Duodenal mucosa (tissue), 2 donors: ENCODE data around the gene CREG2.

ENCODE experiments used
- H3K27ac ChIP-seq: one replicate; pipeline ENCODE4 v1.7.0; 2013; ENCODE audit warnings: low read depth, low read length
- H3K27me3 ChIP-seq, 2 donors: one replicate each; pipeline ENCODE4 v1.7.0; 2013; ENCODE audit warnings: low read length in 2 of 2, control low read depth in 1 of 2; ENCODE audit not compliant: insufficient read depth in 2 of 2, control insufficient read depth in 1 of 2
- H3K36me3 ChIP-seq, 2 donors: one replicate each; pipeline ENCODE4 v1.7.0; 2013; ENCODE audit warnings: low read length in 2 of 2, control low read depth in 1 of 2; ENCODE audit not compliant: insufficient read depth in 2 of 2, control insufficient read depth in 1 of 2
- H3K4me1 ChIP-seq, 2 donors: one replicate each; pipeline ENCODE4 v1.7.0; 2013; ENCODE audit warnings: low read length in 2 of 2, control low read depth in 1 of 2; ENCODE audit not compliant: insufficient read depth in 2 of 2, control insufficient read depth in 1 of 2
- H3K4me3 ChIP-seq, 2 donors: one replicate each; pipeline ENCODE4 v1.7.0; 2013; ENCODE audit warnings: low read length in 2 of 2, low read depth in 1 of 2
- H3K9ac ChIP-seq, 2 donors: one replicate each; pipeline ENCODE4 v1.7.0; 2013; ENCODE audit warnings: low read length in 2 of 2, low read depth in 1 of 2
- H3K9me3 ChIP-seq, 2 donors: one replicate each; pipeline ENCODE4 v1.7.0; 2013; ENCODE audit warnings: low read length in 2 of 2, control low read depth in 1 of 2; ENCODE audit not compliant: control insufficient read depth in 1 of 2

Gene CREG2

GRCh38 chr2:101427240-101427639 is 39.9 kb upstream of the CREG2 start:
- Histone ChIP-seq H3K36me3 (no peaks in the 10 kb centered on the region), H3K27me3 (no peaks in the 10 kb centered on the region), H3K9ac (no peak overlapping the region), H3K27ac (no peak overlapping the region), H3K9me3 (no peaks in the 10 kb centered on the region), H3K4me3 (no peak overlapping the region), H3K4me1 (no peaks in the 10 kb centered on the region)

- Histone ChIP-seq H3K9me3 (no peaks in the 10 kb centered on the region), H3K9ac (no peak overlapping the region), H3K36me3 (no peaks in the 10 kb centered on the region), H3K27me3 (no peaks in the 10 kb centered on the region), H3K4me1 (no peaks in the 10 kb centered on the region), H3K27ac (no peak overlapping the region), H3K4me3 (no peak overlapping the region)
Measured at GRCh38 chr2:101426822-101427221, 39.5 kb upstream of the CREG2 start.

- H3K4me1 ChIP-seq, result no peaks in the 10 kb centered on the region
Measured at GRCh38 chr2:101420623-101421022, 33.3 kb upstream of the CREG2 start.

GRCh38 chr2:101419096-101419663 is 31.9 kb upstream of the CREG2 start:
- Histone ChIP-seq H3K36me3 (no peaks in the 10 kb centered on the region), H3K27ac (no peak overlapping the region), H3K9ac (no peak overlapping the region), H3K4me1 (no peaks in the 10 kb centered on the region), H3K27me3 (no peaks in the 10 kb centered on the region), H3K9me3 (no peaks in the 10 kb centered on the region), H3K4me3 (no peak overlapping the region)

More at GRCh38 chr2:101420623-101421022, 33.3 kb upstream of the CREG2 start:
- H3K9ac ChIP-seq, result no peak overlapping the region
- H3K4me3 ChIP-seq, result no peak overlapping the region
- H3K36me3 ChIP-seq, result no peaks in the 10 kb centered on the region
- H3K9me3 ChIP-seq, result no peaks in the 10 kb centered on the region
- H3K27ac ChIP-seq, result no peak overlapping the region
- H3K27me3 ChIP-seq, result no peaks in the 10 kb centered on the region

GRCh38 chr2:101418460-101419095 is 31.3 kb upstream of the CREG2 start:
- no peaks in the 10 kb centered on the region for H3K27me3 ChIP-seq
- no peak overlapping the region for H3K4me3 ChIP-seq
- no peaks in the 10 kb centered on the region for H3K36me3 ChIP-seq
- no peak overlapping the region for H3K27ac ChIP-seq
- H3K4me1 ChIP-seq, result no peaks in the 10 kb centered on the region
- H3K9ac ChIP-seq, result no peak overlapping the region
- H3K9me3 ChIP-seq, result no peaks in the 10 kb centered on the region

- Histone ChIP-seq H3K36me3 (no peaks in the 10 kb centered on the region), H3K9me3 (no peaks in the 10 kb centered on the region), H3K27ac (no peak overlapping the region), H3K27me3 (peaks cover 0 to 5% of the 10 kb centered on the region in 2 donors), H3K4me3 (no peak overlapping the region), H3K4me1 (no peaks in the 10 kb centered on the region), H3K9ac (no peak overlapping the region)
Measured at GRCh38 chr2:101416609-101417008, 29.3 kb upstream of the CREG2 start.

GRCh38 chr2:101415884-101416283 is 28.6 kb upstream of the CREG2 start:
- no peak overlapping the region for H3K9ac ChIP-seq
- peaks cover 0 to 5% of the 10 kb centered on the region in 2 donors for H3K27me3 ChIP-seq
- no peaks in the 10 kb centered on the region for H3K9me3 ChIP-seq
- H3K27ac ChIP-seq, result no peak overlapping the region
- no peaks in the 10 kb centered on the region for H3K36me3 ChIP-seq
- no peaks in the 10 kb centered on the region for H3K4me1 ChIP-seq
- no peak overlapping the region for H3K4me3 ChIP-seq

GRCh38 chr2:101415220-101415619 is 27.9 kb upstream of the CREG2 start:
- no peak overlapping the region for H3K4me3 ChIP-seq
- H3K9me3 ChIP-seq, result no peaks in the 10 kb centered on the region
- H3K36me3 ChIP-seq, result no peaks in the 10 kb centered on the region
- no peak overlapping the region for H3K27ac ChIP-seq
- H3K27me3 ChIP-seq, result peaks cover 0 to 5% of the 10 kb centered on the region in 2 donors
- H3K9ac ChIP-seq, result no peak overlapping the region
- no peaks in the 10 kb centered on the region for H3K4me1 ChIP-seq

GRCh38 chr2:101412092-101412694 is 24.9 kb upstream of the CREG2 start:
- peaks cover 0 to 5% of the 10 kb centered on the region in 2 donors for H3K27me3 ChIP-seq
- no peak overlapping the region for H3K27ac ChIP-seq
- no peaks in the 10 kb centered on the region for H3K9me3 ChIP-seq
- no peak overlapping the region for H3K4me3 ChIP-seq
- H3K9ac ChIP-seq, result no peak overlapping the region
- H3K36me3 ChIP-seq, result no peaks in the 10 kb centered on the region
- H3K4me1 ChIP-seq, result no peaks in the 10 kb centered on the region

- no peaks in the 10 kb centered on the region for H3K9me3 ChIP-seq
- H3K36me3 ChIP-seq, result no peaks in the 10 kb centered on the region
- no peaks in the 10 kb centered on the region for H3K4me1 ChIP-seq
- H3K27ac ChIP-seq, result no peak overlapping the region
- H3K4me3 ChIP-seq, result no peak overlapping the region
- peaks cover 0 to 5% of the 10 kb centered on the region in 2 donors for H3K27me3 ChIP-seq
- H3K9ac ChIP-seq, result no peak overlapping the region
Measured at GRCh38 chr2:101410746-101411145, 23.4 kb upstream of the CREG2 start.
